ENCODE results near the gene TOP2B. TPM values are rescaled to one million over a fixed set of nuclear protein-coding genes. Genes with fewer than 3 reads are reported as not detected.

The TOP2B gene
- total RNA-seq, 1 donor from 2014 or later, result 43.2 TPM

- FAIRE-seq (no peak), DNase-seq (ENCODE audit: low read depth) (no peak)
- H3K4me3 ChIP-seq (ENCODE audit: low read depth, low read length), result no peak overlapping the region
- no peaks in the 10 kb centered on the region for H3K27me3 ChIP-seq (ENCODE audit: control insufficient read depth, insufficient read depth, low read length)
- no peak for TF ChIP-seq CTCF (IDR thresholded peaks at IDR 0.05; ENCODE audit: insufficient read depth, low read length, severe bottlenecking)
- H3K36me3 ChIP-seq (ENCODE audit: control insufficient read depth, insufficient read depth, low read length), result no peaks in the 10 kb centered on the region
Observed at GRCh38 chr3:25690768-25691533, 26.2 kb upstream of the TOP2B start.

- no peak overlapping the region for H3K4me3 ChIP-seq (ENCODE audit: low read depth, low read length)
- H3K36me3 ChIP-seq (ENCODE audit: control insufficient read depth, insufficient read depth, low read length), result no peaks in the 10 kb centered on the region
- DNase-seq (ENCODE audit: low read depth) (no peak), FAIRE-seq (no peak)
- no peaks in the 10 kb centered on the region for H3K27me3 ChIP-seq (ENCODE audit: control insufficient read depth, insufficient read depth, low read length)
- TF ChIP-seq CTCF (IDR thresholded peaks at IDR 0.05; ENCODE audit: insufficient read depth, low read length, severe bottlenecking), result no peak
Observed at GRCh38 chr3:25689226-25689625, 24.5 kb upstream of the TOP2B start.

GRCh38 chr3:25687742-25688141 is 23.0 kb upstream of the TOP2B start:
- H3K36me3 ChIP-seq (ENCODE audit: control insufficient read depth, insufficient read depth, low read length), result no peaks in the 10 kb centered on the region
- no peak for TF ChIP-seq CTCF (IDR thresholded peaks at IDR 0.05; ENCODE audit: insufficient read depth, low read length, severe bottlenecking)
- FAIRE-seq, result no peak
- DNase-seq (ENCODE audit: low read depth), result no peak
- no peak overlapping the region for H3K4me3 ChIP-seq (ENCODE audit: low read depth, low read length)
- H3K27me3 ChIP-seq (ENCODE audit: control insufficient read depth, insufficient read depth, low read length), result no peaks in the 10 kb centered on the region

GRCh38 chr3:25686766-25687165 is 22.1 kb upstream of the TOP2B start:
- DNase-seq (ENCODE audit: low read depth) (no peak), FAIRE-seq (no peak)
- Histone ChIP-seq H3K27me3 (ENCODE audit: control insufficient read depth, insufficient read depth, low read length) (no peaks in the 10 kb centered on the region), H3K36me3 (ENCODE audit: control insufficient read depth, insufficient read depth, low read length) (no peaks in the 10 kb centered on the region), H3K4me3 (ENCODE audit: low read depth, low read length) (no peak overlapping the region)
- TF ChIP-seq CTCF (IDR thresholded peaks at IDR 0.05; ENCODE audit: insufficient read depth, low read length, severe bottlenecking), result no peak

GRCh38 chr3:25683882-25684281 is 19.2 kb upstream of the TOP2B start:
- no peak for FAIRE-seq
- H3K36me3 ChIP-seq (ENCODE audit: control insufficient read depth, insufficient read depth, low read length), result no peaks in the 10 kb centered on the region

More at GRCh38 chr3:25683882-25684281, 19.2 kb upstream of the TOP2B start:
- no peak for DNase-seq (ENCODE audit: low read depth)
- H3K27me3 ChIP-seq (ENCODE audit: control insufficient read depth, insufficient read depth, low read length), result no peaks in the 10 kb centered on the region
- H3K4me3 ChIP-seq (ENCODE audit: low read depth, low read length), result no peak overlapping the region
- no peak for TF ChIP-seq CTCF (IDR thresholded peaks at IDR 0.05; ENCODE audit: insufficient read depth, low read length, severe bottlenecking)

Measured in bronchial epithelial cell (primary cell).